H1 (cell line): ENCODE data around the gene CALD1. TPM values are rescaled to one million over a fixed set of nuclear protein-coding genes. Genes with fewer than 3 reads are reported as not detected.

Experiments
- CTCF ChIA-PET: fragments of 300-600 bp; sonication (Branson Sonifier 250); formaldehyde crosslinking; loops from one replicate; lab custom pipeline; 2021; ENCODE audit not compliant: partially characterized antibody; lab: Charles Lee
- POLR2A ChIA-PET: fragments of 300-600 bp; sonication (Branson Sonifier 250); formaldehyde crosslinking; loops from one replicate; lab custom pipeline; 2021; ENCODE audit warnings: inconsistent platforms; ENCODE audit not compliant: partially characterized antibody; lab: Charles Lee
- DNase-seq, 2 experiments: peaks; one replicate each; pipeline versions ENCODE4 v3.0.0 to v3.0.0-alpha.2; 2010 to 2022; ENCODE audit warnings: low spot score in 2 of 2, low read depth in 1 of 2, mixed read lengths in 1 of 2
- FAIRE-seq: peaks from 2 replicates; lab custom pipeline; 2011; peaks lifted over from hg19 to GRCh38; lab: Jason Lieb, UNC
- H2AFZ ChIP-seq: 2 replicates; pipeline ENCODE4 v1.8.1; 2012; ENCODE audit warnings: low read length, inconsistent platforms
- H2AK5ac ChIP-seq: 2 replicates; pipeline ENCODE4 v1.6.1; 2013; ENCODE audit warnings: low read depth, low read length
- H2BK120ac ChIP-seq: replicated peaks from 2 replicates; pipeline ENCODE3; 2013; ENCODE audit warnings: low read depth, low read length, inconsistent platforms
- H2BK12ac ChIP-seq: 2 replicates; pipeline ENCODE4 v1.6.1; 2013; ENCODE audit warnings: low read depth, low read length
- H2BK15ac ChIP-seq: 2 replicates; pipeline ENCODE4 v1.6.1; 2013; ENCODE audit warnings: low read length
- H2BK20ac ChIP-seq: 2 replicates; pipeline ENCODE4 v1.6.1; 2013; ENCODE audit warnings: low read length
- H2BK5ac ChIP-seq: 2 replicates; pipeline ENCODE4 v1.6.1; 2013; ENCODE audit warnings: low read depth, low read length
- H3K14ac ChIP-seq: 2 replicates; pipeline ENCODE4 v1.6.1; 2013; ENCODE audit warnings: inconsistent platforms; ENCODE audit not compliant: insufficient read length
- H3K18ac ChIP-seq: 2 replicates; pipeline ENCODE4 v1.6.1; 2013; ENCODE audit warnings: low read length; ENCODE audit errors: extremely low read depth
- H3K23ac ChIP-seq: 2 replicates; pipeline ENCODE4 v1.6.1; 2013; ENCODE audit warnings: inconsistent platforms; ENCODE audit not compliant: insufficient read length
- H3K23me2 ChIP-seq: 2 replicates; pipeline ENCODE4 v1.6.1; 2013; ENCODE audit warnings: low read depth, low read length
- H3K27ac ChIP-seq: 2 replicates; pipeline ENCODE4 v1.6.1; 2011; ENCODE audit warnings: low read depth, low read length, inconsistent platforms
- H3K27me3 ChIP-seq, 4 experiments: replicated peaks in 1 of 4; 1 replicate in 1 of 4; 2 replicates in 3 of 4; pipeline versions ENCODE4 v1.6.1 to v1.8.1; 2011 to 2013; ENCODE audit warnings: low read length in 3 of 4, mild to moderate bottlenecking in 3 of 4, inconsistent platforms in 2 of 4, mixed read lengths in 2 of 4, moderate library complexity in 1 of 4; ENCODE audit not compliant: control insufficient read depth in 3 of 4, insufficient read depth in 3 of 4; ENCODE audit errors: extremely low read depth in 1 of 4
- H3K36me3 ChIP-seq, 4 experiments: 2 replicates each; pipeline versions ENCODE4 v1.6.1 to v1.8.1; 2011 to 2013; ENCODE audit warnings: mild to moderate bottlenecking in 4 of 4, low read length in 3 of 4, moderate library complexity in 2 of 4, control low read depth in 1 of 4, inconsistent platforms in 1 of 4; ENCODE audit not compliant: insufficient read depth in 4 of 4, control insufficient read depth in 2 of 4
- H3K4ac ChIP-seq: replicated peaks from 2 replicates; pipeline ENCODE3; 2013; ENCODE audit warnings: low read length, low read depth, mixed read lengths, inconsistent platforms; ENCODE audit not compliant: insufficient read length
- H3K4me1 ChIP-seq, 4 experiments: replicated peaks in 1 of 4; 1 replicate in 1 of 4; 2 replicates in 3 of 4; pipeline versions ENCODE4 v1.6.1 to v1.8.1; 2011 to 2013; ENCODE audit warnings: low read length in 3 of 4, inconsistent platforms in 2 of 4, mixed read lengths in 1 of 4; ENCODE audit not compliant: insufficient read depth in 4 of 4, control insufficient read depth in 3 of 4
- H3K4me2 ChIP-seq, 2 experiments: 2 replicates each; pipeline versions ENCODE4 v1.6.1 to v1.8.1; 2011 to 2013; ENCODE audit warnings: low read depth in 2 of 2, low read length in 2 of 2, control low read depth in 1 of 2, inconsistent platforms in 1 of 2, mild to moderate bottlenecking in 1 of 2; ENCODE audit not compliant: insufficient read depth in 1 of 2
- H3K4me3 ChIP-seq, 4 experiments: fragments of 200-600, 300-600 bp in 1 of 4; sonication (generic), shearing (Covaris generic), sonication (Bioruptor Twin) in 1 of 4; 2 replicates each; pipeline versions ENCODE4 v1.5.1 to v1.8.1; 2011 to 2016; ENCODE audit warnings: low read length in 4 of 4, low read depth in 3 of 4, control low read depth in 2 of 4, inconsistent platforms in 2 of 4, mild to moderate bottlenecking in 2 of 4, mixed read lengths in 1 of 4, moderate library complexity in 1 of 4; ENCODE audit not compliant: insufficient read depth in 2 of 4; ENCODE audit errors: extremely low read depth in 1 of 4
- H3K56ac ChIP-seq: replicated peaks from 2 replicates; pipeline ENCODE3; 2013; ENCODE audit warnings: low read depth, mild to moderate bottlenecking, mixed read lengths, low read length, inconsistent platforms; ENCODE audit not compliant: insufficient read length
- H3K79me1 ChIP-seq: 2 replicates; pipeline ENCODE4 v1.6.1; 2013; ENCODE audit warnings: low read depth, low read length, control low read depth
- H3K79me2 ChIP-seq, 2 experiments: 2 replicates each; pipeline versions ENCODE4 v1.6.1 to v1.8.1; 2012 to 2013; ENCODE audit warnings: low read length in 2 of 2, mild to moderate bottlenecking in 2 of 2, inconsistent platforms in 1 of 2; ENCODE audit not compliant: insufficient read depth in 2 of 2, control insufficient read depth in 1 of 2
- H3K9ac ChIP-seq, 4 experiments: replicated peaks in 1 of 4; 1 replicate in 1 of 4; 2 replicates in 3 of 4; pipeline versions ENCODE4 v1.6.1 to v1.8.1; 2011 to 2013; ENCODE audit warnings: low read depth in 3 of 4, low read length in 3 of 4, control low read depth in 2 of 4, mild to moderate bottlenecking in 2 of 4, moderate library complexity in 2 of 4, inconsistent platforms in 1 of 4; ENCODE audit errors: extremely low read depth in 1 of 4
- H3K9me3 ChIP-seq, 2 experiments: 2 replicates each; pipeline versions ENCODE4 v1.6.1 to v1.8.1; 2012 to 2013; ENCODE audit warnings: mild to moderate bottlenecking in 2 of 2, moderate library complexity in 2 of 2, control low read depth in 1 of 2, inconsistent platforms in 1 of 2, low read depth in 1 of 2, low read length in 1 of 2, mixed read lengths in 1 of 2; ENCODE audit not compliant: insufficient read depth in 2 of 2
- H4K20me1 ChIP-seq, 2 experiments: replicated peaks in 1 of 2; 2 replicates each; pipeline versions ENCODE3 to v1.8.1; 2011 to 2013; ENCODE audit warnings: inconsistent platforms in 2 of 2, low read length in 2 of 2, mild to moderate bottlenecking in 1 of 2; ENCODE audit not compliant: insufficient read depth in 2 of 2, control insufficient read depth in 1 of 2
- H4K5ac ChIP-seq: 2 replicates; pipeline ENCODE4 v1.6.1; 2013; ENCODE audit warnings: low read length, low read depth, mixed read lengths, inconsistent platforms; ENCODE audit not compliant: insufficient read length
- H4K8ac ChIP-seq: 2 replicates; pipeline ENCODE4 v1.8.0; 2013; ENCODE audit warnings: mild to moderate bottlenecking, moderate library complexity, low read length, inconsistent platforms; ENCODE audit not compliant: insufficient read depth; ENCODE audit errors: extremely low read depth
- H4K91ac ChIP-seq: replicated peaks from 2 replicates; pipeline ENCODE3; 2013; ENCODE audit warnings: low read length, mixed read lengths, inconsistent platforms; ENCODE audit not compliant: insufficient read length
- HDAC6 ChIP-seq: IDR thresholded peaks from one replicate; pipeline ENCODE4 v1.7.1; 2012; ENCODE audit warnings: low read depth, mild to moderate bottlenecking, inconsistent platforms, low read length, moderate library complexity
- RAD21 ChIP-seq, 2 experiments: IDR thresholded peaks in 1 of 2; conservative IDR thresholded peaks in 1 of 2; 2 replicates each; pipeline ENCODE4 v1.6.1; 2011; ENCODE audit warnings: low read depth in 2 of 2, low read length in 2 of 2, improper control_type of control experiment in 1 of 2, inconsistent platforms in 1 of 2, mild to moderate bottlenecking in 1 of 2, moderate library complexity in 1 of 2
- SRF ChIP-seq: IDR thresholded peaks from 2 replicates; pipeline ENCODE4 v1.6.1; 2011; ENCODE audit warnings: mild to moderate bottlenecking, low read depth, low read length, moderate library complexity
- WGBS, 2 experiments: shearing (Covaris generic) in 1 of 2; methylation state at CpG; one replicate each; pipeline versions ENCODE4 v1.1.6 to v1.1.7; 2013 to 2015; ENCODE audit warnings: low lambda C conversion rate in 2 of 2, mixed read lengths in 2 of 2, inconsistent platforms in 1 of 2, low coverage in 1 of 2, missing lambda C conversion rate in 1 of 2; ENCODE audit not compliant: insufficient replicate concordance in 2 of 2, insufficient coverage in 1 of 2, insufficient read length in 1 of 2; ENCODE audit errors: extremely low coverage in 1 of 2, missing lambda C conversion rate in 1 of 2; 5-methylcytosine and 5-hydroxymethylcytosine counted together
- polyA plus RNA-seq, 7 experiments: library from polyadenylated mRNA; depleted of rRNA in 3 of 7; stranded (reverse) in 5 of 7; unstranded in 2 of 7; fragments of >200 nt in 5 of 7; fragments of 200-250 nt in 2 of 7; gene quantifications; 1 replicate in 5 of 7; 2 replicates in 1 of 7; 4 replicates in 1 of 7; pipeline versions ENCODE4 v1.2.1 to v1.2.3, GENCODE V29; 2011 to 2013; ENCODE audit warnings: missing spikeins in 2 of 7, mixed read lengths in 2 of 7
- total RNA-seq: library from RNA; stranded (reverse); fragmentation: NEBNext Ultra II Directional; extraction: Animal tissue kit (Norgen Biotek cat#: 25700); gene quantifications from 2 replicates; pipeline ENCODE4 v1.2.1, GENCODE V29; 2021
- TF ChIP-seq, protein P1 (sequence below): IDR thresholded peaks from 2 replicates; pipeline ENCODE4 v1.6.1; 2012; ENCODE audit warnings: low read length, inconsistent platforms
- TF ChIP-seq, protein P2 (sequence below), 3 experiments: IDR thresholded peaks; 1 replicate in 2 of 3; 2 replicates in 1 of 3; pipeline versions ENCODE4 v1.5.1 to v1.6.1; 2011; ENCODE audit warnings: low read length in 3 of 3, mild to moderate bottlenecking in 3 of 3, inconsistent platforms in 2 of 3, low read depth in 1 of 3, moderate library complexity in 1 of 3; ENCODE audit not compliant: insufficient read depth in 1 of 3; ENCODE audit errors: control extremely low read depth in 1 of 3

CALD1 gene
- total and polyA plus RNA-seq, 2 of the 8 experiments (the other 6 are each of a cell fraction or from before 2014, with no cell fraction given), result 34.3 to 177 TPM

DNA sequence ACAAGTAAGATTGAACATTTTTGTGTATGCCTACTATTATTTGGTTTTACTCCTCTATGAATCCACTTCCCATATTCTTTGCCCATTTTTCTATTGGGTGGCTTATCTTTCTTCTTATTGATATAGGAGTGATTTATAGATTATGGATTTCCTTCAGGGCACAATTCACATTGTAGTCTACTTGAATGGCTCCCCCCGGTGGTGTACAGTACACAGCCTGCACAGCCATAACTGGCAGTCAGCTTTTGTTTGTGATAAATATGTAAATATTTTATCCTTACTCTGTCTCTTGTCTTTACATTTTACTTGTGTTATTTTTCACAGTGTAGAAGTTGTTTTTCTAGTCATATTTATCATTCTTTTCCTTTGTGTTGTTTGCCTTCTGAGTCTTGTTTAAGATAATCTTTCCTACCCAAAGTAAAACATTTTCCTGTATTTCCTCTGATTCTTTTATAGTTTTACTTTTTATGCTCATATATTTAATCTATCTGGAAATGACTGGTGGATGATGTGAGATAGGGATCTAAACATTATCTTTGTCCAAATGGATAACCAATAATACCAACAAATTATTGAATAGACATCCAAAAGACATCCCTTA lies 23.9 kb upstream of the CALD1 start:
- no peaks in the 10 kb centered on the region for H3K9me3 ChIP-seq
- no peak overlapping the region for H2BK5ac ChIP-seq
- no peaks in the 10 kb centered on the region for H3K79me1 ChIP-seq
- H3K4ac ChIP-seq, result no peak overlapping the region
- H4K5ac ChIP-seq, result no peak overlapping the region
- no peaks in the 10 kb centered on the region for H4K20me1 ChIP-seq
- H2AK5ac ChIP-seq, result no peak overlapping the region
- H4K8ac ChIP-seq, result no peak overlapping the region
- no peak overlapping the region for H2BK15ac ChIP-seq
- no peak overlapping the region for H3K18ac ChIP-seq
- TF ChIP-seq, protein P1, sequence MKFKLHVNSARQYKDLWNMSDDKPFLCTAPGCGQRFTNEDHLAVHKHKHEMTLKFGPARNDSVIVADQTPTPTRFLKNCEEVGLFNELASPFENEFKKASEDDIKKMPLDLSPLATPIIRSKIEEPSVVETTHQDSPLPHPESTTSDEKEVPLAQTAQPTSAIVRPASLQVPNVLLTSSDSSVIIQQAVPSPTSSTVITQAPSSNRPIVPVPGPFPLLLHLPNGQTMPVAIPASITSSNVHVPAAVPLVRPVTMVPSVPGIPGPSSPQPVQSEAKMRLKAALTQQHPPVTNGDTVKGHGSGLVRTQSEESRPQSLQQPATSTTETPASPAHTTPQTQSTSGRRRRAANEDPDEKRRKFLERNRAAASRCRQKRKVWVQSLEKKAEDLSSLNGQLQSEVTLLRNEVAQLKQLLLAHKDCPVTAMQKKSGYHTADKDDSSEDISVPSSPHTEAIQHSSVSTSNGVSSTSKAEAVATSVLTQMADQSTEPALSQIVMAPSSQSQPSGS, result no peak
- TF ChIP-seq SRF (no peak), HDAC6 (no peak), RAD21 (IDR thresholded peaks at IDR 0.05 in 1 of 2, conservative IDR thresholded peaks at IDR 0.05 in 1 of 2; ENCODE audit: low read depth in 2 of 2, low read length in 2 of 2) (peak; percentile 32 to 33)
- TF ChIP-seq, protein P2, sequence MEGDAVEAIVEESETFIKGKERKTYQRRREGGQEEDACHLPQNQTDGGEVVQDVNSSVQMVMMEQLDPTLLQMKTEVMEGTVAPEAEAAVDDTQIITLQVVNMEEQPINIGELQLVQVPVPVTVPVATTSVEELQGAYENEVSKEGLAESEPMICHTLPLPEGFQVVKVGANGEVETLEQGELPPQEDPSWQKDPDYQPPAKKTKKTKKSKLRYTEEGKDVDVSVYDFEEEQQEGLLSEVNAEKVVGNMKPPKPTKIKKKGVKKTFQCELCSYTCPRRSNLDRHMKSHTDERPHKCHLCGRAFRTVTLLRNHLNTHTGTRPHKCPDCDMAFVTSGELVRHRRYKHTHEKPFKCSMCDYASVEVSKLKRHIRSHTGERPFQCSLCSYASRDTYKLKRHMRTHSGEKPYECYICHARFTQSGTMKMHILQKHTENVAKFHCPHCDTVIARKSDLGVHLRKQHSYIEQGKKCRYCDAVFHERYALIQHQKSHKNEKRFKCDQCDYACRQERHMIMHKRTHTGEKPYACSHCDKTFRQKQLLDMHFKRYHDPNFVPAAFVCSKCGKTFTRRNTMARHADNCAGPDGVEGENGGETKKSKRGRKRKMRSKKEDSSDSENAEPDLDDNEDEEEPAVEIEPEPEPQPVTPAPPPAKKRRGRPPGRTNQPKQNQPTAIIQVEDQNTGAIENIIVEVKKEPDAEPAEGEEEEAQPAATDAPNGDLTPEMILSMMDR (IDR thresholded peaks at IDR 0.05; ENCODE audit: control extremely low read depth in 1 of 3, insufficient read depth in 1 of 3, low read depth in 1 of 3, low read length in 3 of 3), result peak; percentile 18 to 48 (median 26); a peak in 3 of 4 replicates
- H3K23me2 ChIP-seq, result no peaks in the 10 kb centered on the region
- FAIRE-seq (no peak), DNase-seq (no peak)
- no peak overlapping the region for H3K14ac ChIP-seq
- no peak overlapping the region for H3K4me2 ChIP-seq
- 89% methylated on average over 1 of the region's 1 CpG; no CpG with 5 or more reads in 1 of the 2 experiments for WGBS, 2 experiments
- H3K79me2 ChIP-seq, result no peaks in the 10 kb centered on the region
- no peak overlapping the region for H3K9ac ChIP-seq
- H2BK120ac ChIP-seq, result no peak overlapping the region
- no peak overlapping the region for H3K56ac ChIP-seq
- no peaks in the 10 kb centered on the region for H3K4me1 ChIP-seq
- no peaks in the 10 kb centered on the region for H3K27me3 ChIP-seq
- H2AFZ ChIP-seq, result no peak overlapping the region
- no peak overlapping the region for H3K27ac ChIP-seq
- no peak overlapping the region for H3K23ac ChIP-seq
- H3K36me3 ChIP-seq, result no peaks in the 10 kb centered on the region
- no peak overlapping the region for H4K91ac ChIP-seq
- POLR2A ChIA-PET, result no interaction called here
- H2BK20ac ChIP-seq, result no peak overlapping the region
- H2BK12ac ChIP-seq, result no peak overlapping the region
- H3K4me3 ChIP-seq, result no peak overlapping the region
- CTCF ChIA-PET, result interaction anchor here (1.1 to 15.4 kb wide), 7 partner anchors 9 to 122 kb away, joined by 3 to 249 read pairs (median 5); no protein-coding TSS in a partner anchor
